NCI-H1417 treated with DMSO at 0.1 percent for 48 hours (cell line): ENCODE results near the gene GPS1.

Source experiments
- DNase-seq: peaks from one replicate; lab custom pipeline; 2025; lab: John Stamatoyannopoulos, UW

The GPS1 gene

DNA sequence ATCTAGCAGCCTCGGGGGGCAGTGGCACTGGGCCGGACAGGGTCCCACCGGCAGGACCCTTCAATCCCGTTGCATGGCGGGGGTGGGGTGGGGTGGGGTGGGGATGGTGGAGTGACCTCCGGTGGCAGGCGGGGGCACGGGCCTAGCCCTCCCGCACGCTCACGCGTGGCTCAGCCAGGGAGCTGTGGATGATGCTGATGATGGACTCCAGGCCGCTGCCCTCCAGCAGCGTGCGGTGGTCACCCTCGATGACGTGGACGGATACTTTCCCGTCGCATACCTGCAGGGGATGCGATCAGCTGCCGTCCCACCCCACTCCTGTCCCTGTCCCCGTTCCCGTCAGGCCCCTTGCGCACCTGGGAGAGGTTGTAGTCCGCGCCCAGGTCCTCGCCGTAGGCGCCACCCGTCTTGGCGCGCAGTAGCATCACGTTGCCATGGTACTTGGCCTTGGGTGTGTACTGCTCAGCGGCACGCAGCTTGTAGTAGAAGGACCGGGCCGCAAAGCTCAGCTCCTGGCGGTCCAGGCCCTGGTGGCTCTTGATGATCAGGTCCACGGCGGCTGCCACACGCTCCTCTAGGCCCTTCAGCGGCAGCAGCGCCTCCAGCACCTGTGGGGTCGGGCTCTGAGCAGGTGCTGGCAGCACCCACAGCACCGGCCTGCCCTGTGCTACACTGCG is 27.4 kb downstream of the GPS1 start:
- no peak for DNase-seq

DNA sequence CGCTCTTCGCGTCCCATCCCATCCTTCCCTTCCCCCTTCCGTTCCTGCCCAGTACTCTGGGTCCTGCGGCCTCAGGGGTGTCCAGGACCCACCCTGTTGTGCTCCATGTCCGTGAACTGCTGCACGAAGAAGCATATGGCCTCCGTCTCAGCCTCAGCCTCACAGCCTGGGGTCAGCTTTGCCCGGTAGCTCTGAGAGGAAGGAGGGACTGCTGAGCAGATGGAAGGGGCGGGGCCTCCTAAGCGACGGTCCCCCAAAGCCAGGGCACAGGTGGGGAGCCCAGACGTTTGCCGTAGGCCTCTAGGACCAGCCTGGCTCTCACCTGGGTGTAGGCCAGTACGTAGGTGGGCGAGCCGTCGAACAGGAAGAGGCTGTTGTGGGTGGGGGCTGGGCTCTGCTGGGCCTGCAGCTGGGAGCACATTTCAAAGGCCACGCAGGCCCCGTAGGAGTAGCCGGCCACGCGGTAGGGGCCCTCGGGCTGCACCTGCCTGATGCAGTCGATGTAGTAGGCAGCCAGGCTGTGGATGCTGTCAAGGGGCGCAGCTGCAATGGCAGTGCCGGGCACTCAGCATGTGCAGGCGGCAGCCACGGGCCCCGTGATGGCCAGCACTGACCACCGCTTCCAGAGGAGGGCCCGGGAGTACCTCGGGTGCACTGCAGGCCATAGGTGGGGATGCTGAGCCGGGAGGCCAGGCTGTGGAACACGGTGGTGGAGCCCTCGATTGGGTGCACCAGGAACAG is 28.5 kb downstream of the GPS1 start:
- DNase-seq = no peak

DNA sequence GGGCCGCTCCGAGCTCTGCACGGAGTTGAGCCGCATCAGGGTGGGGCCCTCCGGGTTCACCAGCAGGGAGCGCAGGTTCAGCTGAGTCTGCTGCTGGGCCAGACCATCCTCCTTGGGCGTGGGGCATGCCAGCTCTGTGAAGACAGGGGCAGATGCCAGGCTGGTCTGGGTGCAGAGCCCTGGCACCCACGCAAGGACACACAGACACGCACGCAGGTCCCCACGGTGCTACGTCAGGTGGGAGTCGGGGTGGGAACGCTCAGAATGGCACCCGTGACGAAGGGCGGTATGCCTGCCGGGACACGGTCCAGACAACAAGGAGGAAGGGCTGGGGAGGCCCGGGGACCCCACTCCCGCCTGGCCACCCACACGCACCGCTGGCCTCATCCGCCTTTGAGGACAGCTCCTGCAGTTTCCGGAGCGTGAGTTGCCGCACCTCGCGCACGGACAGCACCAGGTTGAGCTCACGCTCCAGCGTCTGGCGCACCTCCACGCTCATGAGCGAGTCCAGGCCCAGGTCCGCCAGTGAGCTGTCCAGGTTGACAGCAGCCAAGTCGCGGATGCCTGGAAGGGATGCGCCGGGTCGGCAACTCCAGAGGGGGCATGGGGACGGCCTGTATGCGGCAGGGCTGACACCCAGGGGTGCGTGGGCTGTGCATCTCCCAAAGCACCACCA is 29.2 kb downstream of the GPS1 start:
- DNase-seq = no peak

DNA sequence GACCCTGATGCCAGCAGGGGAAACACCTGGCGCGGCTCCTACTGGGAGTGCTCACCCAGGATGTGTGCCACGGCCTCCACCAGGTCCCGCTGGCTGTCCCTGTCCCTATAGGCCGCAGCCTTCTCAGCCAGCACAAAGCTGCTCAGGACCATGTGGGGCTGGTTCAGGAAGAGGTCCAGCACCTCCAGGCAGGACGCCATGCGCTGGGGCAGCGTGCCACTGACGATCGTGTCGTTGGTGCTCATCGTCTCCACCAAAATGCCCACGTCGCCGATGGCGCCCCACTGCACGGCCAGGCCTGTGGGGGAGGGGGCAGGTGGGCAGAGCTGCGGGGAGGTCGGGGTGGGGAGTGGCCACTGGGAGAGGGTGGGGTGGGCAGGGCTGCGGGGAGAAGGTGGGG is 29.8 kb downstream of the GPS1 start:
- no peak for DNase-seq

- DNase-seq = no peak
Observed at GRCh38 chr17:82081966-82082365, 30.3 kb downstream of the GPS1 start.

DNA sequence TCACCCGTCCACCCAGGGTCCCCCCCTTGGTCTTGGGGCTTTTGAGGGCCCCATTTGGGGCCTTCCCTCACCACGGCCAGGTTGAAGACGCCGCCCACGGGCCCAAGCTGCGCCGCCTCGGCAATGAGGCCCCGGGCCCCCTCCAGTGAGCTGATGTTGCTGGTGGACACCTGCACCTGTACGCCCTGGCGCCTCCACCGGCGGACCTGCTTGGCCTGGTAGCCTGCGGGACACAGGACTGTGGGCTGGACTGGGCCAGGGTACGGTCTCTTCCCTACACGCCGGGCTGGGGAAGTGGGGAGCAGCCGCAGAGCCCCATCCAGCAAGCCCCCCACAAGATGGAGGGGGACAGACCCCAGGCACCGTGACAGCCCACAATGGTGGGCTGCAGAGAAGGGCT is 30.8 kb downstream of the GPS1 start:
- DNase-seq = no peak

- DNase-seq = no peak
Observed at GRCh38 chr17:82083009-82083408, 31.3 kb downstream of the GPS1 start.

GRCh38 chr17:82083533-82084359 is 32.0 kb downstream of the GPS1 start:
- no peak for DNase-seq

GRCh38 chr17:82084373-82085030 is 32.8 kb downstream of the GPS1 start:
- no peak for DNase-seq

DNA sequence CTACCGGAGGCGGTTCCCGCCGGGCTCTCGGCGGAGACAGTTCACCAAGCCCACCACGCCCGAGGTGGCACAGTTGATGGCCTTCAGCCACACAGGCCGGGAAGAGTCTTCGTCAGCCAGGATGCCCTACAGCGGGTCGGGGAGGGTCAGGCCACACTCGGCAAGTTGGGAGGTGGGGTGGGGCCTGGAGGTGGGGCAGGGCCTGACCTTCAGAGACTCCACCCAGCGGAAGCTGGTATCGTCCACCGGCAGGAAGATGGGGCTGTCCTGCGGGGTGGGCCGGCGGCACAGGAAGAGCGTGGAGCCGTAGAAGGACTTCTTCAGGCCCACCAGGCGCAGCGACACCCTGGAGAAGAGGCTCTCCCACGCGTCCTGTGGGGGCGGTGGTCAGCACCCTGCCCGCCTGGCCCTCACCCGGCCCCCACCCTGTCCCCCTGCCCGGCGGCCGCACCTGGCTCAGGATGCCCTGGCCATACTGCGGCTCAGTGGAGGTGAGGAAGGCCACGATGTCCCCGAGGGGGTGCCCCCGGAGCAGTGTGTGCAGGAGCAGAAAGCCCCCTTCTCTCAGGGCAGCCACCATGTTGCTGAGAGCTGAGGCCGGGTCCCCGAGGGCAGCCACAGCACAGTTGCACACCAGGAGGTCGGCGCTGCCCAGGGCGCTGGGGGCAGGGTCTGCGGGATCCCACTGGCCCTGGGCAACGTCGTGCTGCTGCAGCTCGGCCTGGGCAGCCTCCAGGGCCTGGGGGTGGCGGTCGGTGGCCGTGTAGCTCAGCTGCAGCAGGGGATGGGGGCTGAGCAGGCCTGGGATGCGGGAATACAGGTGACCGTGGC is 33.5 kb downstream of the GPS1 start:
- no peak for DNase-seq

DNA sequence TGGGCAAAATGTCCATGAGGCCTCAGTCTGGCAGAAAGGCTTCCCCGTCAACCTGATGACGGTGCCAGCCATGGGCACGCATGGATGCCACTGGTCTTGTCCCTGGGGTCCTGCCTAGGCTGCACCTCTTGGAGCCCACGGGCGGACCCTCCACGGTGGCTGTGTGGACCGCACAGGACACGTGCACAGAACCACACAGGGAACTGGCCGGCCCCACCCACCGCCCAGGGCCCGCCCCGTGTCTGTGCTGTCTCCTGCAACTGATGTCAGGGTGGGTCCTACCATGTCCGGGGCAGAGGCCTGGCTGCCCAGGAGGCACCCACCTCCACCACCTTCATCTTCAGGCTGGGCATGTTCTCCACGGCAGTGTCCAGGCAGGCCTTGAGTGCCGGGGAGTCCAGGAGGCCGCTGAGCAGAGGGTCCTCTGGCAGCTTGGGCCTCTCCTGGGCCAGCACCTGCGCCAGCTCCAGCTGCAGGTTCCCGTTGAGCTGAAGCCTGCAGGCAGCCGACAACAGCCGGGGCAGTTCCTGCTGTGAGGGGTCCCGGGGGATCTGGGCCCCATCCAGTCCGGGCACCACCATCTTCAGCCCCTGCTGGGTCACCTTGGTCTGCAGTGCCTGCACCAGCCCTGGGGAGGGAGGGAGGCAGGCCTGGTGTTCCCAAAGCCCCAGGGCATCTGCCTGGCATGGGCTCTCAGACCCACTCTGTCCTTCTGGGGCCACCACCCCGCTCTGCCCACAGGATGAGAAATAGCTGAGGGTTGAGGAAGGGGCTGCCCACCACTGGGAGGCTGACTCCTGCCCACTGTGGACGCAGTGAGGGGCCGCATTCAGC is 34.5 kb downstream of the GPS1 start:
- DNase-seq = no peak

- no peak for DNase-seq
Observed at GRCh38 chr17:82086941-82087906, 35.5 kb downstream of the GPS1 start.

GRCh38 chr17:82087961-82088837 is 36.5 kb downstream of the GPS1 start:
- DNase-seq = no peak

GRCh38 chr17:82088838-82089722 is 37.4 kb downstream of the GPS1 start:
- no peak for DNase-seq

- DNase-seq = no peak
Observed at GRCh38 chr17:82089723-82090548, 38.2 kb downstream of the GPS1 start.
